ENCODE data around the gene CNGB1. TPM values are rescaled to one million over a fixed set of nuclear protein-coding genes. Genes with fewer than 3 reads are reported as not detected.

Gene CNGB1
- total RNA-seq, 1 donor from 2014 or later, result not detected

- H3K4me1 ChIP-seq (ENCODE audit: control insufficient read depth in 3 of 3, insufficient read depth in 3 of 3, low read length in 3 of 3), result no peaks in the 10 kb centered on the region
- H3K36me3 ChIP-seq (ENCODE audit: control insufficient read depth in 3 of 3, insufficient read depth in 3 of 3, low read length in 3 of 3), result no peaks in the 10 kb centered on the region
These were observed 6.7 kb downstream of the CNGB1 start for GRCh38 chr16:57964157-57964700.

GRCh38 chr16:57962756-57963155 lies 8.2 kb downstream of the CNGB1 start:
- H3K36me3 ChIP-seq (ENCODE audit: control insufficient read depth in 3 of 3, insufficient read depth in 3 of 3, low read length in 3 of 3), result no peaks in the 10 kb centered on the region
- no peak overlapping the region for H3K9ac ChIP-seq (ENCODE audit: low read depth in 1 of 3, low read length in 3 of 3)
- H3K27ac ChIP-seq (ENCODE audit: low read depth, low read length), result no peak overlapping the region
- H3K4me3 ChIP-seq (ENCODE audit: low read length in 3 of 3), result no peak overlapping the region
- H3K4me1 ChIP-seq (ENCODE audit: control insufficient read depth in 3 of 3, insufficient read depth in 3 of 3, low read length in 3 of 3), result no peaks in the 10 kb centered on the region
- peaks cover 0 to 7% (median 0%) of the 10 kb centered on the region in 3 donors for H3K27me3 ChIP-seq (ENCODE audit: control insufficient read depth in 3 of 3, insufficient read depth in 3 of 3, low read length in 3 of 3)
- no peaks in the 10 kb centered on the region for H3K9me3 ChIP-seq (ENCODE audit: control insufficient read depth in 3 of 3, low read length in 3 of 3)

More at GRCh38 chr16:57964157-57964700, 6.7 kb downstream of the CNGB1 start:
- no peak overlapping the region for H3K4me3 ChIP-seq (ENCODE audit: low read length in 3 of 3)
- H3K27me3 ChIP-seq (ENCODE audit: control insufficient read depth in 3 of 3, insufficient read depth in 3 of 3, low read length in 3 of 3), result peaks cover 0 to 7% (median 0%) of the 10 kb centered on the region in 3 donors
- no peak overlapping the region for H3K9ac ChIP-seq (ENCODE audit: low read depth in 1 of 3, low read length in 3 of 3)
- H3K9me3 ChIP-seq (ENCODE audit: control insufficient read depth in 3 of 3, low read length in 3 of 3), result no peaks in the 10 kb centered on the region
- H3K27ac ChIP-seq (ENCODE audit: low read depth, low read length), result no peak overlapping the region

GRCh38 chr16:57962046-57962445 lies 8.9 kb downstream of the CNGB1 start:
- H3K9ac ChIP-seq (ENCODE audit: low read depth in 1 of 3, low read length in 3 of 3), result no peak overlapping the region
- no peaks in the 10 kb centered on the region for H3K36me3 ChIP-seq (ENCODE audit: control insufficient read depth in 3 of 3, insufficient read depth in 3 of 3, low read length in 3 of 3)
- peaks cover 0 to 7% (median 0%) of the 10 kb centered on the region in 3 donors for H3K27me3 ChIP-seq (ENCODE audit: control insufficient read depth in 3 of 3, insufficient read depth in 3 of 3, low read length in 3 of 3)
- H3K4me1 ChIP-seq (ENCODE audit: control insufficient read depth in 3 of 3, insufficient read depth in 3 of 3, low read length in 3 of 3), result no peaks in the 10 kb centered on the region
- no peaks in the 10 kb centered on the region for H3K9me3 ChIP-seq (ENCODE audit: control insufficient read depth in 3 of 3, low read length in 3 of 3)
- no peak overlapping the region for H3K4me3 ChIP-seq (ENCODE audit: low read length in 3 of 3)
- H3K27ac ChIP-seq (ENCODE audit: low read depth, low read length), result no peak overlapping the region

- no peak overlapping the region for H3K9ac ChIP-seq (ENCODE audit: low read depth in 1 of 3, low read length in 3 of 3)
- no peaks in the 10 kb centered on the region for H3K36me3 ChIP-seq (ENCODE audit: control insufficient read depth in 3 of 3, insufficient read depth in 3 of 3, low read length in 3 of 3)
- H3K27ac ChIP-seq (ENCODE audit: low read depth, low read length), result no peak overlapping the region
- H3K4me1 ChIP-seq (ENCODE audit: control insufficient read depth in 3 of 3, insufficient read depth in 3 of 3, low read length in 3 of 3), result no peaks in the 10 kb centered on the region
- no peaks in the 10 kb centered on the region for H3K9me3 ChIP-seq (ENCODE audit: control insufficient read depth in 3 of 3, low read length in 3 of 3)
- peaks cover 0 to 7% (median 0%) of the 10 kb centered on the region in 3 donors for H3K27me3 ChIP-seq (ENCODE audit: control insufficient read depth in 3 of 3, insufficient read depth in 3 of 3, low read length in 3 of 3)
- no peak overlapping the region for H3K4me3 ChIP-seq (ENCODE audit: low read length in 3 of 3)
These were observed 9.4 kb downstream of the CNGB1 start for GRCh38 chr16:57961538-57961937.

DNA sequence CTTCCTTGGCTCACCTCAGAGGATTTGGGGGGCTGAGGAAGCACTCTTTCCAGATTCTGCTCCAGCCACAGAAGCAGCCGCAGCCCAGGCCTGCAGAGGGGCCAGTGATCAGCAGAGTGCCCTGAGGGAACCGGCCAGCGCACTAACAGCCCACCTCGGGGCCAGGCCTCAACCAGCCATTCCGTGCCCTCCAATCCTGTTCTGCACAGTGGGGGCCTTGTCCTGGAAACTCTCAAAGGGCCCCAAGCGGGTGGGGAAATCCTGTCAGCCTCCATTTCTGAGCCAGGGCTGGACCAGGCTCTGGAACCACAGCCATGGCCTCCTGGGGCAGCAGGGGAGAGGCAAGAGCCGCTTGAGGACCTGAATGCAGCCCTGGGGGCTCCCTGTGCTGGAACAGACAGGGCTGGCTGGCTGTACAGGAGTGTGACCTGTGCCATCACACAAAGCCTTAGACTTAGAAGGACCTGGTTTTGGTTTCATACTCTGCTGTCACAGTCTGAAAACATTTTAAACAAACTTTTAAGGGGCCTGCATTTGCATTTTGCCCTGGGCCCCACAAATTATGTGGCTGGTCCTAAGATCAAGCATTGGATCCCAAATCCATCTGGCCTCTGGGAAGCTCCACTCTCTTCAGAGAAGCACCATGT lies 10.0 kb downstream of the CNGB1 start:
- H3K27ac ChIP-seq (ENCODE audit: low read depth, low read length), result no peak overlapping the region
- H3K4me1 ChIP-seq (ENCODE audit: control insufficient read depth in 3 of 3, insufficient read depth in 3 of 3, low read length in 3 of 3), result no peaks in the 10 kb centered on the region
- H3K27me3 ChIP-seq (ENCODE audit: control insufficient read depth in 3 of 3, insufficient read depth in 3 of 3, low read length in 3 of 3), result peaks cover 0 to 7% (median 0%) of the 10 kb centered on the region in 3 donors
- H3K4me3 ChIP-seq (ENCODE audit: low read length in 3 of 3), result no peak overlapping the region
- no peaks in the 10 kb centered on the region for H3K9me3 ChIP-seq (ENCODE audit: control insufficient read depth in 3 of 3, low read length in 3 of 3)
- no peaks in the 10 kb centered on the region for H3K36me3 ChIP-seq (ENCODE audit: control insufficient read depth in 3 of 3, insufficient read depth in 3 of 3, low read length in 3 of 3)
- no peak overlapping the region for H3K9ac ChIP-seq (ENCODE audit: low read depth in 1 of 3, low read length in 3 of 3)

DNA sequence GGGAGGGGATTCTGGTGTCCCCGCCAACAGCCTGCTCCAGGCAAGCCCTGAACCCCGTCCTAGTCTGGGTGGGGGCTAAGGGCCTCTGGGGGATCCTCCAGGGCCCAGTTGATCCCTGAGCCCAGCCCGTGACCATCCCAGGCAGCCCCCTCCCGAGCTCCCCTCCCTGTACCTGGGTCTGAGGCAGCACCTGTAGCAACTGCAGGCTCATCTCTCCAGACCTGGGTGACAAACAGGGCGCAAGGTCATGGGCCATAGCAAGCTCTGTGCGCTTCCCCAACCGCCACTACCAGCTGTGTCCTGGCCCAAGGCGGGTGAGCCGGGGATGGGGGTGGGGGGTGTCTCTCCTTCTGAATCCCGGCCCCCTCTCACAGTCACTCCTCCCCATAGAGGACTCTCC lies 10.6 kb downstream of the CNGB1 start:
- Histone ChIP-seq H3K4me1 (ENCODE audit: control insufficient read depth in 3 of 3, insufficient read depth in 3 of 3, low read length in 3 of 3) (no peaks in the 10 kb centered on the region), H3K9ac (ENCODE audit: low read depth in 1 of 3, low read length in 3 of 3) (no peak overlapping the region), H3K27ac (ENCODE audit: low read depth, low read length) (no peak overlapping the region), H3K9me3 (ENCODE audit: control insufficient read depth in 3 of 3, low read length in 3 of 3) (no peaks in the 10 kb centered on the region), H3K27me3 (ENCODE audit: control insufficient read depth in 3 of 3, insufficient read depth in 3 of 3, low read length in 3 of 3) (peaks cover 0 to 7% (median 0%) of the 10 kb centered on the region in 3 donors), H3K36me3 (ENCODE audit: control insufficient read depth in 3 of 3, insufficient read depth in 3 of 3, low read length in 3 of 3) (no peaks in the 10 kb centered on the region), H3K4me3 (ENCODE audit: low read length in 3 of 3) (no peak overlapping the region)

DNA sequence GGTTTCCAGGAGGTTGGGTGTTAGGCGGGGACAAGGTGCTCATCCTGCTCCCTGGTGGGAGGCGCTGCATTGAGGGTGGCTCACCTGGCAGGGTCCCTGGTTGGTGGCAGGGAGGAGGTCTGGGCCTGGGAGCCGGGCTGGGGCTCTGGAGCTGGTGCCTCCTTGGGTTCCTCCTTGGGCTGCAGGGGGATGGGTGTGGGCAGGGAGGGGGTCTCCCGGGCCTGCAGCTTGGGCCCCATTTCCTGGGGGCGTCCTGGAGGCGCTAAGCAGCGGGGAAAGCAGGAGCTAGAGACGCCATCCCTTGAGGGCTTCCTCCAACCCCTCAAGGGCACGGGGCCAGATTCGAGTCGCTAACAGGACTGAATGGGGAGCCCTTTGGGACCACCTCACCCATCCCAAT lies 11.1 kb downstream of the CNGB1 start:
- Histone ChIP-seq H3K27me3 (ENCODE audit: control insufficient read depth in 3 of 3, insufficient read depth in 3 of 3, low read length in 3 of 3) (peaks cover 0 to 7% (median 0%) of the 10 kb centered on the region in 3 donors), H3K9ac (ENCODE audit: low read depth in 1 of 3, low read length in 3 of 3) (no peak overlapping the region), H3K9me3 (ENCODE audit: control insufficient read depth in 3 of 3, low read length in 3 of 3) (no peaks in the 10 kb centered on the region), H3K4me1 (ENCODE audit: control insufficient read depth in 3 of 3, insufficient read depth in 3 of 3, low read length in 3 of 3) (no peaks in the 10 kb centered on the region), H3K4me3 (ENCODE audit: low read length in 3 of 3) (no peak overlapping the region), H3K36me3 (ENCODE audit: control insufficient read depth in 3 of 3, insufficient read depth in 3 of 3, low read length in 3 of 3) (no peaks in the 10 kb centered on the region), H3K27ac (ENCODE audit: low read depth, low read length) (no peak overlapping the region)

GRCh38 chr16:57959121-57959520 lies 11.8 kb downstream of the CNGB1 start:
- H3K4me1 ChIP-seq (ENCODE audit: control insufficient read depth in 3 of 3, insufficient read depth in 3 of 3, low read length in 3 of 3), result no peaks in the 10 kb centered on the region
- H3K27me3 ChIP-seq (ENCODE audit: control insufficient read depth in 3 of 3, insufficient read depth in 3 of 3, low read length in 3 of 3), result peaks cover 0 to 7% (median 0%) of the 10 kb centered on the region in 3 donors
- no peaks in the 10 kb centered on the region for H3K9me3 ChIP-seq (ENCODE audit: control insufficient read depth in 3 of 3, low read length in 3 of 3)
- no peaks in the 10 kb centered on the region for H3K36me3 ChIP-seq (ENCODE audit: control insufficient read depth in 3 of 3, insufficient read depth in 3 of 3, low read length in 3 of 3)
- H3K27ac ChIP-seq (ENCODE audit: low read depth, low read length), result no peak overlapping the region
- H3K9ac ChIP-seq (ENCODE audit: low read depth in 1 of 3, low read length in 3 of 3), result no peak overlapping the region
- no peak overlapping the region for H3K4me3 ChIP-seq (ENCODE audit: low read length in 3 of 3)

DNA sequence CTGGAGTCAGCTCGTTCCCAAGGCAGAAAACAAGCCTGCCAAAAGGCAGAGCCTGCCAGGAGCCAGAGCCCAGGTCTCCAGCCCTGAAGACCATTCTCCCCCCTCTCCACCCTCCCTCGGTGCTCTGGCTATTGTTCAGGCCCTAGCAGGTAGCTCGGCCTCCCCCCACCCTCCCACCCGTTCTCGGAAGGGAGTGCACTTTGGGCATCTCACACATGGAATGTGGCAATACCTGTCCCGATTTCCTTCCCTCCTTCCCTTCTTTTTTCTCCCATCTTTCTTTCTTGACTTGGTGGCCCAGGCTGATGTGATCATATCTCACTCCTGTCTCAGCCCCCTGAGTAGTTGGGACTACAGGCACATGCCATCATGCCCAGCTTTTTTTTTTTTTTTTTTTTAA lies 12.4 kb downstream of the CNGB1 start:
- no peak overlapping the region for H3K27ac ChIP-seq (ENCODE audit: low read depth, low read length)
- H3K27me3 ChIP-seq (ENCODE audit: control insufficient read depth in 3 of 3, insufficient read depth in 3 of 3, low read length in 3 of 3), result peaks cover 0 to 7% (median 0%) of the 10 kb centered on the region in 3 donors
- H3K36me3 ChIP-seq (ENCODE audit: control insufficient read depth in 3 of 3, insufficient read depth in 3 of 3, low read length in 3 of 3), result no peaks in the 10 kb centered on the region
- H3K9ac ChIP-seq (ENCODE audit: low read depth in 1 of 3, low read length in 3 of 3), result no peak overlapping the region
- no peaks in the 10 kb centered on the region for H3K9me3 ChIP-seq (ENCODE audit: control insufficient read depth in 3 of 3, low read length in 3 of 3)
- no peaks in the 10 kb centered on the region for H3K4me1 ChIP-seq (ENCODE audit: control insufficient read depth in 3 of 3, insufficient read depth in 3 of 3, low read length in 3 of 3)
- H3K4me3 ChIP-seq (ENCODE audit: low read length in 3 of 3), result no peak overlapping the region

DNA sequence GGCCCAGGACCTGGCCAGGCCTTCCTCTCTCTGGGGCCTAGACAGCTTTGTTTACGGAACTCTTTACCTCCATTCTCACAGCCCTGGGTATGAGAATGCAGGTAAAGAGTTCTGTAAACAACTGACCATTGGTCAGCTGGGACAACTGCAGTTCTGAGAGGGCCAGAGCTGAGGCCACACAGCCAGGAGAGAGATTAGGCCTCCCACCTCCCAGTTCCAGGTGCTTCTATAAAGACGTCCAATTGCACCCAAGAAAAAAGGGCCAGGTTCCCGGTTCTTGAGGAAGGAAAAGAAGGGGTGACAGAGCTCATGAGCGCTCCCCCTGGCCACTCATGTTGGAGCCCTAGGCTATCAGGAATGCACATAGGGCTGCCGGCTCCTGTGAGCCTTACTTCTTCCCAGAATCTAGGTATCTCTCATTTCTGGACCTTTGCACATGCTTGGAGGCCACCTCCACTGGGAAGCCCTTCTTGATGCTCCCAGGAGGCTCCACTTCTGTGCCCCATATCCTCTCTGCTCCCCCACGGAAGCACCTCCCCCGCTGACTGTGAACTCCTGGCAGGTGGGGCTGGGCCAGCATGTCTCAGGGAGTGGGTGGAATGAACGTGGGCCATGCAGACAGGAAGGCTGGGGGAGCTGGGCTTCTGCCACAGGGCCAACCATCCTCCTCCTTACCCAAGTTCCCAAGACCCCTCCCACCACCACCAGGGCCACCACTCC lies 13.1 kb downstream of the CNGB1 start:
- Histone ChIP-seq H3K27me3 (ENCODE audit: control insufficient read depth in 3 of 3, insufficient read depth in 3 of 3, low read length in 3 of 3) (peaks cover 0 to 7% (median 0%) of the 10 kb centered on the region in 3 donors), H3K4me1 (ENCODE audit: control insufficient read depth in 3 of 3, insufficient read depth in 3 of 3, low read length in 3 of 3) (no peaks in the 10 kb centered on the region), H3K27ac (ENCODE audit: low read depth, low read length) (no peak overlapping the region), H3K9ac (ENCODE audit: low read depth in 1 of 3, low read length in 3 of 3) (no peak overlapping the region), H3K9me3 (ENCODE audit: control insufficient read depth in 3 of 3, low read length in 3 of 3) (no peaks in the 10 kb centered on the region), H3K36me3 (ENCODE audit: control insufficient read depth in 3 of 3, insufficient read depth in 3 of 3, low read length in 3 of 3) (no peaks in the 10 kb centered on the region), H3K4me3 (ENCODE audit: low read length in 3 of 3) (no peak overlapping the region)

All from skeletal muscle tissue (tissue), 4 donors.